CD4-positive, alpha-beta T cell (primary cell): ENCODE results near the gene CDK18. TPM values are rescaled to one million over a fixed set of nuclear protein-coding genes. Genes with fewer than 3 reads are reported as not detected.

Experiments
- ATAC-seq: fragments of 200-7000 bp; cut with Tn5 transposase; one replicate; pipeline ENCODE4 v1.10.0; 2022; ENCODE audit warnings: mild to moderate bottlenecking; ENCODE audit not compliant: poor library complexity
- CTCF ChIA-PET: fragments of 350-600 bp; sonication (Branson Sonifier 250); formaldehyde crosslinking; loops from one replicate; lab custom pipeline; 2021; ENCODE audit warnings: antibody characterized with exemption, inconsistent platforms; lab: Charles Lee
- POLR2A ChIA-PET: fragments of 350-600 bp; sonication (Branson Sonifier 250); formaldehyde crosslinking; loops from one replicate; lab custom pipeline; 2021; ENCODE audit warnings: antibody characterized with exemption, inconsistent platforms; lab: Charles Lee
- DNase-seq, 14 experiments: peaks; one replicate each; pipeline ENCODE4 v3.0.0-alpha.2; 2013 to 2020; ENCODE audit warnings: mixed read lengths in 2 of 14
- H3K27ac ChIP-seq, 2 donors: one replicate each; pipeline versions ENCODE4 v1.5.1 to v1.7.0; 2013; ENCODE audit warnings: low read length in 2 of 2, low read depth in 1 of 2, mild to moderate bottlenecking in 1 of 2
- H3K27me3 ChIP-seq, 2 experiments: 1 replicate in 1 of 2; 2 replicates in 1 of 2; pipeline versions ENCODE4 v1.6.1 to v1.7.0; 2013; ENCODE audit warnings: low read length in 2 of 2, control low read depth in 1 of 2, mild to moderate bottlenecking in 1 of 2, moderate library complexity in 1 of 2; ENCODE audit not compliant: insufficient read depth in 2 of 2, control insufficient read depth in 1 of 2
- H3K36me3 ChIP-seq: one replicate; pipeline ENCODE4 v1.6.1; 2013; ENCODE audit warnings: low read length, control low read depth; ENCODE audit not compliant: insufficient read depth
- H3K4me1 ChIP-seq: one replicate; pipeline ENCODE4 v1.6.1; 2013; ENCODE audit warnings: low read length, control low read depth; ENCODE audit not compliant: insufficient read depth
- H3K4me3 ChIP-seq: one replicate; pipeline ENCODE4 v1.5.1; 2013; ENCODE audit warnings: mild to moderate bottlenecking, low read length, moderate library complexity
- H3K9me3 ChIP-seq, 2 experiments: 1 replicate in 1 of 2; 2 replicates in 1 of 2; pipeline versions ENCODE4 v1.6.1 to v1.7.0; 2013; ENCODE audit warnings: low read length in 2 of 2, mild to moderate bottlenecking in 2 of 2, control low read depth in 1 of 2, moderate library complexity in 1 of 2; ENCODE audit not compliant: control insufficient read depth in 1 of 2, insufficient read depth in 1 of 2
- H3K27ac Mint-ChIP-seq: one replicate; pipeline ENCODE4 v1.8.0; 2020; ENCODE audit warnings: mixed read lengths
- H3K27me3 Mint-ChIP-seq: one replicate; pipeline ENCODE4 v1.8.0; 2021; ENCODE audit warnings: mixed read lengths
- H3K36me3 Mint-ChIP-seq: one replicate; pipeline ENCODE4 v1.8.0; 2021; ENCODE audit warnings: low read depth, mixed read lengths
- H3K4me1 Mint-ChIP-seq: one replicate; pipeline ENCODE4 v1.8.0; 2021; ENCODE audit warnings: low read depth, mixed read lengths
- H3K4me3 Mint-ChIP-seq: one replicate; pipeline ENCODE4 v1.8.0; 2020; ENCODE audit warnings: mild to moderate bottlenecking, mixed read lengths
- H3K9me3 Mint-ChIP-seq: one replicate; pipeline ENCODE4 v1.8.0; 2020; ENCODE audit warnings: mixed read lengths
- CTCF ChIP-seq: fragments of 200-600 bp; IDR thresholded peaks from one replicate; pipeline ENCODE4 v1.8.0; 2022; ENCODE audit warnings: antibody characterized with exemption, mild to moderate bottlenecking
- intact Hi-C, 2 experiments: fragments of 100-400 bp; cut with DNase I in 1 of 2; cut with micrococcal nuclease in 1 of 2; formaldehyde crosslinking; loops; one replicate each; pipeline versions ENCODE4 v1.15.1 to v1.9.0; 2023 to 2025; cut with DNase I, micrococcal nuclease
- total RNA-seq, 174 experiments: library from RNA in 2 of 174; stranded (reverse) in 2 of 174; gene quantifications; one replicate each; pipeline ENCODE4 v1.2.3 and lab custom pipeline; 2021 to 2026

CDK18 gene
- total RNA-seq, 2 experiments from 2014 or later, result 1.6 to 2.7 TPM

- H3K27ac ChIP-seq, result no peak overlapping the region
- no peak for TF ChIP-seq CTCF
- intact Hi-C loops, result loop anchor here (5.0 to 10.0 kb wide), 2 partner anchors 185 to 548 kb away; no protein-coding TSS in a partner anchor
- H3K36me3 ChIP-seq, result no peaks in the 10 kb centered on the region
- no peaks in the 10 kb centered on the region for H3K9me3 ChIP-seq
- no peaks in the 10 kb centered on the region for H3K4me1 ChIP-seq
- Mint-ChIP-seq H3K27me3 (no peaks in the 10 kb centered on the region), H3K36me3 (no peaks in the 10 kb centered on the region), H3K9me3 (no peaks in the 10 kb centered on the region), H3K27ac (no peak overlapping the region), H3K4me3 (no peak overlapping the region), H3K4me1 (no peaks in the 10 kb centered on the region)
- peaks cover 0 to 4% of the 10 kb centered on the region in 2 experiments for H3K27me3 ChIP-seq
- ChIA-PET CTCF (interaction anchor here (0.8 to 3.6 kb wide), 3 partner anchors 18 to 135 kb away, joined by 3 to 20 read pairs (median 18); partner anchors contain the start of gene CDK18), POLR2A (no interaction called here)
- ATAC-seq (no peak), DNase-seq (no peak)
- H3K4me3 ChIP-seq, result no peak overlapping the region
Observed at GRCh38 chr1:205522692-205523091, 18.2 kb downstream of the CDK18 start.

GRCh38 chr1:205523261-205523890 is 18.9 kb downstream of the CDK18 start:
- H3K4me1 ChIP-seq, result no peaks in the 10 kb centered on the region
- ATAC-seq, result no peak
- CTCF ChIA-PET, result interaction anchor here (0.8 to 3.6 kb wide), 11 partner anchors 18 to 267 kb away, joined by 3 to 20 read pairs (median 11); partner anchors contain the start of genes CDK18 and ELK4
- TF ChIP-seq CTCF, result no peak
- H3K36me3 Mint-ChIP-seq, result no peaks in the 10 kb centered on the region
- H3K4me3 Mint-ChIP-seq, result no peak overlapping the region
- H3K9me3 Mint-ChIP-seq, result no peaks in the 10 kb centered on the region
- no peak for DNase-seq
- H3K4me1 Mint-ChIP-seq, result no peaks in the 10 kb centered on the region
- no peak overlapping the region for H3K4me3 ChIP-seq
- no peak overlapping the region for H3K27ac ChIP-seq
- no peaks in the 10 kb centered on the region for H3K27me3 Mint-ChIP-seq
- intact Hi-C loops, result loop anchor here (5.0 to 10.0 kb wide), 2 partner anchors 186 to 549 kb away; no protein-coding TSS in a partner anchor
- H3K36me3 ChIP-seq, result no peaks in the 10 kb centered on the region
- H3K27me3 ChIP-seq, result peaks cover 0 to 4% of the 10 kb centered on the region in 2 experiments
- no peaks in the 10 kb centered on the region for H3K9me3 ChIP-seq
- POLR2A ChIA-PET, result interaction anchor here (1.2 to 2.0 kb wide), 2 partner anchors 108 to 250 kb away, joined by 3 to 5 read pairs; no protein-coding TSS in a partner anchor
- no peak overlapping the region for H3K27ac Mint-ChIP-seq

GRCh38 chr1:205523891-205524793 is 19.7 kb downstream of the CDK18 start:
- no peak overlapping the region for H3K27ac Mint-ChIP-seq
- POLR2A ChIA-PET, result interaction anchor here (0.7 to 2.0 kb wide), 7 partner anchors 36 to 251 kb away, joined by 3 to 5 read pairs (median 3); partner anchors contain the start of gene ELK4
- Histone ChIP-seq H3K4me1 (peaks cover 4% of the 10 kb centered on the region), H3K4me3 (no peak overlapping the region), H3K27ac (no peak overlapping the region), H3K9me3 (no peaks in the 10 kb centered on the region), H3K36me3 (no peaks in the 10 kb centered on the region), H3K27me3 (peaks cover 0 to 4% of the 10 kb centered on the region in 2 experiments)
- no peaks in the 10 kb centered on the region for H3K9me3 Mint-ChIP-seq
- H3K36me3 Mint-ChIP-seq, result no peaks in the 10 kb centered on the region
- no peaks in the 10 kb centered on the region for H3K4me1 Mint-ChIP-seq
- peak; percentile 74 for TF ChIP-seq CTCF
- H3K4me3 Mint-ChIP-seq, result no peak overlapping the region
- ATAC-seq, result peak; percentile 61
- intact Hi-C loops, result loop anchor here (1.0 to 10.0 kb wide), 8 partner anchors 36 to 549 kb away; no protein-coding TSS in a partner anchor
- DNase-seq, result peak; percentile 48 to 83 (median 68)
- H3K27me3 Mint-ChIP-seq, result no peaks in the 10 kb centered on the region
- CTCF ChIA-PET, result interaction anchor here (1.1 to 3.6 kb wide), 17 partner anchors 36 to 268 kb away, joined by 3 to 20 read pairs (median 6); partner anchors contain the start of genes ELK4 and KLHDC8A
